CD14-positive monocyte (primary cell): ENCODE data around the gene ARL9. TPM values are rescaled to one million over a fixed set of nuclear protein-coding genes. Genes with fewer than 3 reads are reported as not detected.

ENCODE experiments used
- DNase-seq, 3 donors: peaks; one replicate each; pipeline ENCODE4 v3.0.0-alpha.2; 2011 to 2022
- H2AFZ ChIP-seq: 2 replicates; pipeline ENCODE4 v1.6.0; 2012; ENCODE audit warnings: mild to moderate bottlenecking, low read depth, low read length, inconsistent platforms; ENCODE audit not compliant: insufficient read depth, poor library complexity, severe bottlenecking
- H3K27ac ChIP-seq, 2 donors: 1 replicate in 1 of 2; 2 replicates in 1 of 2; pipeline ENCODE4 v1.5.1; 2012 to 2013; ENCODE audit warnings: low read length in 2 of 2, control low read depth in 1 of 2, inconsistent platforms in 1 of 2, low read depth in 1 of 2, mild to moderate bottlenecking in 1 of 2
- H3K27me3 ChIP-seq, 2 donors: one replicate each; pipeline versions ENCODE4 v1.6.0 to v1.6.1; 2011 to 2013; ENCODE audit warnings: low read length in 2 of 2; ENCODE audit not compliant: control insufficient read depth in 2 of 2, insufficient read depth in 2 of 2
- H3K36me3 ChIP-seq, 2 donors: replicated peaks in 1 of 2; 1 replicate in 1 of 2; 2 replicates in 1 of 2; pipeline versions ENCODE4 v1.5.1 to v1.6.1; 2012 to 2013; ENCODE audit warnings: low read length in 2 of 2, control low read depth in 1 of 2, inconsistent platforms in 1 of 2, mild to moderate bottlenecking in 1 of 2; ENCODE audit not compliant: insufficient read depth in 2 of 2, control insufficient read depth in 1 of 2
- H3K4me1 ChIP-seq, 2 donors: 1 replicate in 1 of 2; 2 replicates in 1 of 2; pipeline versions ENCODE4 v1.5.1 to v1.6.1; 2012 to 2013; ENCODE audit warnings: low read length in 2 of 2, control low read depth in 1 of 2, inconsistent platforms in 1 of 2, mild to moderate bottlenecking in 1 of 2, moderate library complexity in 1 of 2; ENCODE audit not compliant: insufficient read depth in 2 of 2, control insufficient read depth in 1 of 2
- H3K4me2 ChIP-seq: replicated peaks from 2 replicates; pipeline ENCODE3; 2012; ENCODE audit warnings: low read length, moderate library complexity, mild to moderate bottlenecking; ENCODE audit not compliant: poor library complexity, severe bottlenecking; ENCODE audit errors: extremely low read depth
- H3K4me3 ChIP-seq, 3 experiments: fragments of 200-600 bp in 1 of 3; sonication (generic) in 1 of 3; replicated peaks in 1 of 3; 1 replicate in 2 of 3; 2 replicates in 1 of 3; pipeline ENCODE4 v1.5.1; 2011 to 2013; ENCODE audit warnings: low read length in 3 of 3, mild to moderate bottlenecking in 3 of 3, control low read depth in 2 of 3, low read depth in 2 of 3, inconsistent platforms in 1 of 3, moderate library complexity in 1 of 3
- H3K79me2 ChIP-seq: 2 replicates; pipeline ENCODE4 v1.6.0; 2012; ENCODE audit warnings: mild to moderate bottlenecking, control low read depth, inconsistent platforms, low read length, moderate library complexity; ENCODE audit not compliant: insufficient read depth
- H3K9ac ChIP-seq: 2 replicates; pipeline ENCODE4 v1.6.0; 2017; ENCODE audit warnings: low read length, mild to moderate bottlenecking; ENCODE audit not compliant: insufficient read depth, poor library complexity, severe bottlenecking
- H3K9me3 ChIP-seq, 2 donors: replicated peaks in 1 of 2; 1 replicate in 1 of 2; 2 replicates in 1 of 2; pipeline versions ENCODE4 v1.5.1 to v1.6.1; 2012 to 2013; ENCODE audit warnings: low read length in 2 of 2, control low read depth in 1 of 2; ENCODE audit not compliant: control insufficient read depth in 1 of 2, insufficient read depth in 1 of 2
- H4K20me1 ChIP-seq: 2 replicates; pipeline ENCODE4 v1.6.0; 2012; ENCODE audit warnings: mild to moderate bottlenecking, low read length, control low read depth, moderate library complexity; ENCODE audit not compliant: insufficient read depth
- H3K27ac Mint-ChIP-seq, 7 donors: one replicate each; pipeline ENCODE4 v1.8.0; 2020; ENCODE audit warnings: mild to moderate bottlenecking in 7 of 7, mixed read lengths in 7 of 7, moderate library complexity in 6 of 7, inconsistent platforms in 2 of 7
- H3K27me3 Mint-ChIP-seq, 3 donors: one replicate each; pipeline ENCODE4 v1.8.0; 2021 to 2022; ENCODE audit warnings: low read depth in 3 of 3, mild to moderate bottlenecking in 3 of 3, mixed read lengths in 3 of 3, moderate library complexity in 3 of 3, inconsistent platforms in 1 of 3
- H3K36me3 Mint-ChIP-seq, 2 donors: one replicate each; pipeline ENCODE4 v1.8.0; 2020; ENCODE audit warnings: mixed read lengths in 2 of 2, inconsistent platforms in 1 of 2, mild to moderate bottlenecking in 1 of 2
- H3K4me1 Mint-ChIP-seq: one replicate; pipeline ENCODE4 v1.8.0; 2020; ENCODE audit warnings: mild to moderate bottlenecking, mixed read lengths
- H3K4me3 Mint-ChIP-seq, 2 donors: one replicate each; pipeline ENCODE4 v1.8.0; 2020; ENCODE audit warnings: mild to moderate bottlenecking in 2 of 2, mixed read lengths in 2 of 2, moderate library complexity in 1 of 2
- H3K9me3 Mint-ChIP-seq, 7 donors: one replicate each; pipeline ENCODE4 v1.8.0; 2020 to 2022; ENCODE audit warnings: mixed read lengths in 7 of 7, mild to moderate bottlenecking in 6 of 7, moderate library complexity in 6 of 7, inconsistent platforms in 2 of 7
- CTCF ChIP-seq: fragments of 200-600 bp; IDR thresholded peaks from one replicate; pipeline ENCODE4 v1.8.0; 2022; ENCODE audit warnings: antibody characterized with exemption, mild to moderate bottlenecking
- WGBS: methylation state at CpG from one replicate; pipeline ENCODE4 v1.1.5; 2013; ENCODE audit warnings: missing lambda C conversion rate; ENCODE audit not compliant: insufficient coverage; 5-methylcytosine and 5-hydroxymethylcytosine counted together
- intact Hi-C, 2 donors: fragments of 100-400 bp; cut with micrococcal nuclease; formaldehyde crosslinking; loops; one replicate each; pipeline versions ENCODE4 v1.15.0 to v1.15.1; 2023
- polyA plus RNA-seq, 3 donors: library from polyadenylated mRNA; depleted of rRNA in 1 of 3; unstranded in 2 of 3; stranded (reverse) in 1 of 3; fragments of 300-500 nt in 2 of 3; fragments of >200 nt in 1 of 3; fragmentation: Illumina TruSeq in 2 of 3; gene quantifications; 1 replicate in 2 of 3; 2 replicates in 1 of 3; pipeline ENCODE4 v1.2.3, GENCODE V29; 2012 to 2021

ARL9 gene
- polyA plus RNA-seq, 3 donors, result not detected

- no peaks in the 10 kb centered on the region for H3K9me3 ChIP-seq
- 100% methylated on average over 1 of the region's 2 CpGs for WGBS
- peaks cover 13 to 23% of the 10 kb centered on the region in 2 donors for H3K27me3 ChIP-seq
- intact Hi-C loops, result no loop called here
- DNase-seq, result no peak
- no peaks in the 10 kb centered on the region for H3K36me3 ChIP-seq
- H2AFZ ChIP-seq, result no peak overlapping the region
- peaks cover 8 to 11% of the 10 kb centered on the region in 2 donors for H3K4me1 ChIP-seq
- Mint-ChIP-seq H3K4me1 (peaks cover 4% of the 10 kb centered on the region), H3K4me3 (no peak overlapping the region), H3K27me3 (peaks cover 0 to 11% (median 10%) of the 10 kb centered on the region in 3 donors), H3K9me3 (no peaks in the 10 kb centered on the region), H3K36me3 (no peaks in the 10 kb centered on the region), H3K27ac (no peak overlapping the region)
- no peaks in the 10 kb centered on the region for H3K79me2 ChIP-seq
- no peak for TF ChIP-seq CTCF
- H3K4me2 ChIP-seq, result no peak overlapping the region
- no peak overlapping the region for H3K27ac ChIP-seq
- no peak overlapping the region for H3K9ac ChIP-seq
- H3K4me3 ChIP-seq, result no peak overlapping the region
- H4K20me1 ChIP-seq, result no peaks in the 10 kb centered on the region
Measured at GRCh38 chr4:56532239-56532638, 26.6 kb downstream of the ARL9 start.

GRCh38 chr4:56535915-56536314 lies 30.3 kb downstream of the ARL9 start:
- Histone ChIP-seq H3K27ac (no peak overlapping the region), H3K4me1 (peaks cover 7% of the 10 kb centered on the region in 2 donors), H3K36me3 (no peaks in the 10 kb centered on the region), H3K4me3 (no peak overlapping the region), H3K9me3 (no peaks in the 10 kb centered on the region), H2AFZ (no peak overlapping the region), H3K9ac (no peak overlapping the region), H4K20me1 (no peaks in the 10 kb centered on the region), H3K79me2 (no peaks in the 10 kb centered on the region), H3K4me2 (no peak overlapping the region), H3K27me3 (peaks cover 13 to 18% of the 10 kb centered on the region in 2 donors)
- no peak overlapping the region for H3K4me3 Mint-ChIP-seq
- intact Hi-C loops, result no loop called here
- no peaks in the 10 kb centered on the region for H3K36me3 Mint-ChIP-seq
- peaks cover 6% of the 10 kb centered on the region for H3K4me1 Mint-ChIP-seq
- H3K9me3 Mint-ChIP-seq, result no peaks in the 10 kb centered on the region
- TF ChIP-seq CTCF, result no peak
- WGBS, result 96% methylated on average over 7 of the region's 7 CpGs
- peaks cover 0 to 7% (median 0%) of the 10 kb centered on the region in 3 donors for H3K27me3 Mint-ChIP-seq
- no peak overlapping the region for H3K27ac Mint-ChIP-seq
- DNase-seq, result no peak
